H1 (cell line): Measurements from ENCODE around the gene HMCES. TPM values are rescaled to one million over a fixed set of nuclear protein-coding genes. Genes with fewer than 3 reads are reported as not detected.
"Not testable (repeated sequence)": the region's sequence is repeated elsewhere in the genome, so short reads cannot be mapped to it uniquely, and the experiment has no call there.

ENCODE experiments used
- CTCF ChIA-PET: fragments of 300-600 bp; sonication (Branson Sonifier 250); formaldehyde crosslinking; loops from one replicate; lab custom pipeline; 2021; ENCODE audit not compliant: partially characterized antibody; lab: Charles Lee
- POLR2A ChIA-PET: fragments of 300-600 bp; sonication (Branson Sonifier 250); formaldehyde crosslinking; loops from one replicate; lab custom pipeline; 2021; ENCODE audit warnings: inconsistent platforms; ENCODE audit not compliant: partially characterized antibody; lab: Charles Lee
- DNase-seq, 2 experiments: peaks; one replicate each; pipeline versions ENCODE4 v3.0.0 to v3.0.0-alpha.2; 2010 to 2022; ENCODE audit warnings: low spot score in 2 of 2, low read depth in 1 of 2, mixed read lengths in 1 of 2
- FAIRE-seq: peaks from 2 replicates; lab custom pipeline; 2011; peaks lifted over from hg19 to GRCh38; lab: Jason Lieb, UNC
- H2AFZ ChIP-seq: 2 replicates; pipeline ENCODE4 v1.8.1; 2012; ENCODE audit warnings: low read length, inconsistent platforms
- H2AK5ac ChIP-seq: 2 replicates; pipeline ENCODE4 v1.6.1; 2013; ENCODE audit warnings: low read depth, low read length
- H2BK120ac ChIP-seq: replicated peaks from 2 replicates; pipeline ENCODE3; 2013; ENCODE audit warnings: low read depth, low read length, inconsistent platforms
- H2BK12ac ChIP-seq: 2 replicates; pipeline ENCODE4 v1.6.1; 2013; ENCODE audit warnings: low read depth, low read length
- H2BK15ac ChIP-seq: 2 replicates; pipeline ENCODE4 v1.6.1; 2013; ENCODE audit warnings: low read length
- H2BK20ac ChIP-seq: 2 replicates; pipeline ENCODE4 v1.6.1; 2013; ENCODE audit warnings: low read length
- H2BK5ac ChIP-seq: 2 replicates; pipeline ENCODE4 v1.6.1; 2013; ENCODE audit warnings: low read depth, low read length
- H3K14ac ChIP-seq: 2 replicates; pipeline ENCODE4 v1.6.1; 2013; ENCODE audit warnings: inconsistent platforms; ENCODE audit not compliant: insufficient read length
- H3K18ac ChIP-seq: 2 replicates; pipeline ENCODE4 v1.6.1; 2013; ENCODE audit warnings: low read length; ENCODE audit errors: extremely low read depth
- H3K23ac ChIP-seq: 2 replicates; pipeline ENCODE4 v1.6.1; 2013; ENCODE audit warnings: inconsistent platforms; ENCODE audit not compliant: insufficient read length
- H3K23me2 ChIP-seq: 2 replicates; pipeline ENCODE4 v1.6.1; 2013; ENCODE audit warnings: low read depth, low read length
- H3K27ac ChIP-seq: 2 replicates; pipeline ENCODE4 v1.6.1; 2011; ENCODE audit warnings: low read depth, low read length, inconsistent platforms
- H3K27me3 ChIP-seq, 4 experiments: replicated peaks in 1 of 4; 1 replicate in 1 of 4; 2 replicates in 3 of 4; pipeline versions ENCODE4 v1.6.1 to v1.8.1; 2011 to 2013; ENCODE audit warnings: low read length in 3 of 4, mild to moderate bottlenecking in 3 of 4, inconsistent platforms in 2 of 4, mixed read lengths in 2 of 4, moderate library complexity in 1 of 4; ENCODE audit not compliant: control insufficient read depth in 3 of 4, insufficient read depth in 3 of 4; ENCODE audit errors: extremely low read depth in 1 of 4
- H3K36me3 ChIP-seq, 4 experiments: 2 replicates each; pipeline versions ENCODE4 v1.6.1 to v1.8.1; 2011 to 2013; ENCODE audit warnings: mild to moderate bottlenecking in 4 of 4, low read length in 3 of 4, moderate library complexity in 2 of 4, control low read depth in 1 of 4, inconsistent platforms in 1 of 4; ENCODE audit not compliant: insufficient read depth in 4 of 4, control insufficient read depth in 2 of 4
- H3K4ac ChIP-seq: replicated peaks from 2 replicates; pipeline ENCODE3; 2013; ENCODE audit warnings: low read length, low read depth, mixed read lengths, inconsistent platforms; ENCODE audit not compliant: insufficient read length
- H3K4me1 ChIP-seq, 4 experiments: replicated peaks in 1 of 4; 1 replicate in 1 of 4; 2 replicates in 3 of 4; pipeline versions ENCODE4 v1.6.1 to v1.8.1; 2011 to 2013; ENCODE audit warnings: low read length in 3 of 4, inconsistent platforms in 2 of 4, mixed read lengths in 1 of 4; ENCODE audit not compliant: insufficient read depth in 4 of 4, control insufficient read depth in 3 of 4
- H3K4me2 ChIP-seq, 2 experiments: 2 replicates each; pipeline versions ENCODE4 v1.6.1 to v1.8.1; 2011 to 2013; ENCODE audit warnings: low read depth in 2 of 2, low read length in 2 of 2, control low read depth in 1 of 2, inconsistent platforms in 1 of 2, mild to moderate bottlenecking in 1 of 2; ENCODE audit not compliant: insufficient read depth in 1 of 2
- H3K4me3 ChIP-seq, 4 experiments: fragments of 200-600, 300-600 bp in 1 of 4; sonication (generic), shearing (Covaris generic), sonication (Bioruptor Twin) in 1 of 4; 2 replicates each; pipeline versions ENCODE4 v1.5.1 to v1.8.1; 2011 to 2016; ENCODE audit warnings: low read length in 4 of 4, low read depth in 3 of 4, control low read depth in 2 of 4, inconsistent platforms in 2 of 4, mild to moderate bottlenecking in 2 of 4, mixed read lengths in 1 of 4, moderate library complexity in 1 of 4; ENCODE audit not compliant: insufficient read depth in 2 of 4; ENCODE audit errors: extremely low read depth in 1 of 4
- H3K56ac ChIP-seq: replicated peaks from 2 replicates; pipeline ENCODE3; 2013; ENCODE audit warnings: low read depth, mild to moderate bottlenecking, mixed read lengths, low read length, inconsistent platforms; ENCODE audit not compliant: insufficient read length
- H3K79me1 ChIP-seq: 2 replicates; pipeline ENCODE4 v1.6.1; 2013; ENCODE audit warnings: low read depth, low read length, control low read depth
- H3K79me2 ChIP-seq, 2 experiments: 2 replicates each; pipeline versions ENCODE4 v1.6.1 to v1.8.1; 2012 to 2013; ENCODE audit warnings: low read length in 2 of 2, mild to moderate bottlenecking in 2 of 2, inconsistent platforms in 1 of 2; ENCODE audit not compliant: insufficient read depth in 2 of 2, control insufficient read depth in 1 of 2
- H3K9ac ChIP-seq, 4 experiments: replicated peaks in 1 of 4; 1 replicate in 1 of 4; 2 replicates in 3 of 4; pipeline versions ENCODE4 v1.6.1 to v1.8.1; 2011 to 2013; ENCODE audit warnings: low read depth in 3 of 4, low read length in 3 of 4, control low read depth in 2 of 4, mild to moderate bottlenecking in 2 of 4, moderate library complexity in 2 of 4, inconsistent platforms in 1 of 4; ENCODE audit errors: extremely low read depth in 1 of 4
- H3K9me3 ChIP-seq, 2 experiments: 2 replicates each; pipeline versions ENCODE4 v1.6.1 to v1.8.1; 2012 to 2013; ENCODE audit warnings: mild to moderate bottlenecking in 2 of 2, moderate library complexity in 2 of 2, control low read depth in 1 of 2, inconsistent platforms in 1 of 2, low read depth in 1 of 2, low read length in 1 of 2, mixed read lengths in 1 of 2; ENCODE audit not compliant: insufficient read depth in 2 of 2
- H4K20me1 ChIP-seq, 2 experiments: replicated peaks in 1 of 2; 2 replicates each; pipeline versions ENCODE3 to v1.8.1; 2011 to 2013; ENCODE audit warnings: inconsistent platforms in 2 of 2, low read length in 2 of 2, mild to moderate bottlenecking in 1 of 2; ENCODE audit not compliant: insufficient read depth in 2 of 2, control insufficient read depth in 1 of 2
- H4K5ac ChIP-seq: 2 replicates; pipeline ENCODE4 v1.6.1; 2013; ENCODE audit warnings: low read length, low read depth, mixed read lengths, inconsistent platforms; ENCODE audit not compliant: insufficient read length
- H4K8ac ChIP-seq: 2 replicates; pipeline ENCODE4 v1.8.0; 2013; ENCODE audit warnings: mild to moderate bottlenecking, moderate library complexity, low read length, inconsistent platforms; ENCODE audit not compliant: insufficient read depth; ENCODE audit errors: extremely low read depth
- H4K91ac ChIP-seq: replicated peaks from 2 replicates; pipeline ENCODE3; 2013; ENCODE audit warnings: low read length, mixed read lengths, inconsistent platforms; ENCODE audit not compliant: insufficient read length
- BCL11A ChIP-seq, 2 experiments: IDR thresholded peaks; one replicate each; pipeline ENCODE4 v1.6.1; 2011; ENCODE audit warnings: low read depth in 2 of 2, low read length in 2 of 2, mild to moderate bottlenecking in 2 of 2
- EGR1 ChIP-seq: IDR thresholded peaks from 2 replicates; pipeline ENCODE4 v1.6.1; 2011; ENCODE audit warnings: low read depth, low read length, borderline replicate concordance
- JUN ChIP-seq: IDR thresholded peaks from 2 replicates; pipeline ENCODE4 v1.6.1; 2011; ENCODE audit warnings: low read depth, mild to moderate bottlenecking, improper control_type of control experiment, low read length
- POLR2AphosphoS5 ChIP-seq: IDR thresholded peaks from 2 replicates; pipeline ENCODE4 v1.6.1; 2011; ENCODE audit warnings: low read depth, low read length
- SP4 ChIP-seq: IDR thresholded peaks from 2 replicates; pipeline ENCODE4 v1.6.1; 2012; ENCODE audit warnings: low read length, inconsistent platforms
- WGBS, 2 experiments: shearing (Covaris generic) in 1 of 2; methylation state at CpG; one replicate each; pipeline versions ENCODE4 v1.1.6 to v1.1.7; 2013 to 2015; ENCODE audit warnings: low lambda C conversion rate in 2 of 2, mixed read lengths in 2 of 2, inconsistent platforms in 1 of 2, low coverage in 1 of 2, missing lambda C conversion rate in 1 of 2; ENCODE audit not compliant: insufficient replicate concordance in 2 of 2, insufficient coverage in 1 of 2, insufficient read length in 1 of 2; ENCODE audit errors: extremely low coverage in 1 of 2, missing lambda C conversion rate in 1 of 2; 5-methylcytosine and 5-hydroxymethylcytosine counted together
- polyA plus RNA-seq, 7 experiments: library from polyadenylated mRNA; depleted of rRNA in 3 of 7; stranded (reverse) in 5 of 7; unstranded in 2 of 7; fragments of >200 nt in 5 of 7; fragments of 200-250 nt in 2 of 7; gene quantifications; 1 replicate in 5 of 7; 2 replicates in 1 of 7; 4 replicates in 1 of 7; pipeline versions ENCODE4 v1.2.1 to v1.2.3, GENCODE V29; 2011 to 2013; ENCODE audit warnings: missing spikeins in 2 of 7, mixed read lengths in 2 of 7
- total RNA-seq: library from RNA; stranded (reverse); fragmentation: NEBNext Ultra II Directional; extraction: Animal tissue kit (Norgen Biotek cat#: 25700); gene quantifications from 2 replicates; pipeline ENCODE4 v1.2.1, GENCODE V29; 2021

HMCES gene
- total and polyA plus RNA-seq, 2 of the 8 experiments (the other 6 are each of a cell fraction or from before 2014, with no cell fraction given): 27.6 to 49.5 TPM

DNA sequence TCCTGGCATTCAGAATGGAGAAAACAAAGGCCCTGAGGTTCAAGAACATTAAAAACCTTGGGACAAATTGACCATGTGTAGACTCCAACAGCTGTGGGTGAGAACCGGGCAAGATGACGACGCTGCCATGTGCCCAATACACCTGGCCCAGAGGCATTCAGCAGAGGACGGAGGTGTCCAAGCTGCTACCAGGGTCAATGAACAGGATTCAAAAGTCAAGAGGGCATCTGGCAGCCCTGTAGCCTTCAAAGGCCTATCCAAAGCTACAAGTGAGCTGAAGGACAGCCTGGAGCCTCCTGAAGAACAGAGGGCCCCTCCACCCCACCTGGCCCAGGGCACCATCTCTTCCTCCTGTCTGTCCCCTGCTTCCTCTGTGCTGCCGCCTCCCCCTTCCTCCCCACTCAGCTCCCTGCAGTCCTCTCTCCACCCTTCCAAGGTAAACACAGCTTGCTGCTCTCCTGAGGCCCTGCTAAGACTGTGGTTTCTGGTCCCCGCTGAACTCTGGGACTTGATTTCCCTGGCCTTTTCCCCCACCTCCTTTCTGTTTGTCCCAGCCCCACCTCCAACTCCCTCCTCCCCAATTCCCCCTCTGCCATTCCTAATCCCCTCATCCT is 57.5 kb downstream of the HMCES start (continued):
- TF ChIP-seq JUN: no peak
- TF ChIP-seq BCL11A (IDR thresholded peaks at IDR 0.05; ENCODE audit: low read depth in 2 of 2, low read length in 2 of 2): no peak
- TF ChIP-seq EGR1: no peak
- TF ChIP-seq SP4: no peak
- no peak for TF ChIP-seq POLR2AphosphoS5

DNA sequence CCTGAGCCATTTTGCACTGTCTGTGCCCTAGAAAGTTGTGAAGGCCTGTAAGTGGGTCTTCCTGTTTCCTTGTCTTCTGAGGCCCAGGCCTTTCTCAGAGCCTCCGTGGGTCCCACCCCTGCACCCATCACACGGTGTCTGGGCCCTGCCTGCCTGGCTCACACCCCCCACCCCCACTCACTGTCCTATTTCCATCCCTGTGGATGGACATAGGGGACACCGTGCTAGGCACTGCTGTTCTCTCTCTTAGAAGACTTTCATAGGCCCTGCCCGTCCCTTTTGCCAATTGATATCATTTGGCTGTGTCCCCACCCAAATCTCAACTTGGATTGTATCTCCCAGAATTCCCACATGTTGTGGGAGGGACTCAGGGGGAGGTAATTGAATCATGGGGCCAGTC is 59.0 kb downstream of the HMCES start:
- H4K20me1 ChIP-seq: not testable (repeated sequence)
- 92% methylated on average over 4 of the region's 4 CpGs; no CpG with 5 or more reads in 1 of the 2 experiments for WGBS, 2 experiments

More for the DNA sequence above, 59.0 kb downstream of the HMCES start:
- not testable (repeated sequence) for H4K91ac ChIP-seq, H3K23ac ChIP-seq, H3K27me3 ChIP-seq, H4K5ac ChIP-seq, H3K56ac ChIP-seq, H3K9ac ChIP-seq, H3K23me2 ChIP-seq, FAIRE-seq, H3K4me2 ChIP-seq, H3K79me2 ChIP-seq, H3K4me3 ChIP-seq, DNase-seq, H2AFZ ChIP-seq, H3K14ac ChIP-seq, H3K36me3 ChIP-seq, H3K27ac ChIP-seq, H3K4me1 ChIP-seq, H2BK15ac ChIP-seq, H2AK5ac ChIP-seq, H2BK120ac ChIP-seq, H2BK12ac ChIP-seq, H2BK20ac ChIP-seq, H3K79me1 ChIP-seq, H2BK5ac ChIP-seq, H3K4ac ChIP-seq, H4K8ac ChIP-seq, H3K18ac ChIP-seq
- H3K9me3 ChIP-seq: peaks cover 0 to 12% of the 10 kb centered on the region in 2 experiments; a peak in 2 of 4 replicates
- CTCF ChIA-PET: interaction anchor here (1.5 to 3.2 kb wide), 4 partner anchors 9 to 23 kb away, joined by 5 to 12 read pairs (median 8); no protein-coding TSS in a partner anchor
- POLR2A ChIA-PET: interaction anchor here (3.0 kb wide), 1 partner anchor 21 kb away, joined by 15 read pairs; a partner anchor contains a TSS
